ENCODE results near the gene KIAA0408.

GRCh38 chr6:127506894-127507293, 47.7 kb upstream of the KIAA0408 start:
- TF ChIP-seq EP300 (conservative IDR thresholded peaks at IDR 0.05; ENCODE audit: poor library complexity, severe bottlenecking) (no peak), EZH2 (IDR thresholded peaks at IDR 0.05; ENCODE audit: borderline replicate concordance, insufficient read depth, low read length, poor library complexity, severe bottlenecking) (no peak), CTCF (IDR thresholded peaks at IDR 0.05; ENCODE audit: poor library complexity, severe bottlenecking) (no peak), POLR2AphosphoS5 (IDR thresholded peaks at IDR 0.05) (no peak)
